NT2/D1 (cell line): ENCODE data around the gene TBC1D24.

Experiments
- SUZ12 ChIP-seq: IDR thresholded peaks from 2 replicates; pipeline ENCODE4 v1.6.1; 2011; ENCODE audit not compliant: insufficient read length, insufficient read depth; ENCODE audit errors: extremely low read depth
- YY1 ChIP-seq: IDR thresholded peaks from 2 replicates; pipeline ENCODE4 v1.6.1; 2011; ENCODE audit not compliant: insufficient read length, insufficient read depth
- ZNF274 ChIP-seq: IDR thresholded peaks from 2 replicates; pipeline ENCODE4 v1.6.1; 2011; ENCODE audit warnings: mild to moderate bottlenecking, low read depth, low read length

- TF ChIP-seq ZNF274 (no peak), SUZ12 (no peak), YY1 (no peak)
These were observed 23.0 kb upstream of the TBC1D24 start for GRCh38 chr16:2451851-2452320.
